CD4-positive, alpha-beta T cell (primary cell): ENCODE data around the gene B3GNT9. TPM values are rescaled to one million over a fixed set of nuclear protein-coding genes. Genes with fewer than 3 reads are reported as not detected.

Experiments used
- ATAC-seq: fragments of 200-7000 bp; cut with Tn5 transposase; one replicate; pipeline ENCODE4 v1.10.0; 2022; ENCODE audit warnings: mild to moderate bottlenecking; ENCODE audit not compliant: poor library complexity
- CTCF ChIA-PET: fragments of 350-600 bp; sonication (Branson Sonifier 250); formaldehyde crosslinking; loops from one replicate; lab custom pipeline; 2021; ENCODE audit warnings: antibody characterized with exemption, inconsistent platforms; lab: Charles Lee
- POLR2A ChIA-PET: fragments of 350-600 bp; sonication (Branson Sonifier 250); formaldehyde crosslinking; loops from one replicate; lab custom pipeline; 2021; ENCODE audit warnings: antibody characterized with exemption, inconsistent platforms; lab: Charles Lee
- DNase-seq, 14 experiments: peaks; one replicate each; pipeline ENCODE4 v3.0.0-alpha.2; 2013 to 2020; ENCODE audit warnings: mixed read lengths in 2 of 14
- H3K27ac ChIP-seq, 2 donors: one replicate each; pipeline versions ENCODE4 v1.5.1 to v1.7.0; 2013; ENCODE audit warnings: low read length in 2 of 2, low read depth in 1 of 2, mild to moderate bottlenecking in 1 of 2
- H3K27me3 ChIP-seq, 2 experiments: 1 replicate in 1 of 2; 2 replicates in 1 of 2; pipeline versions ENCODE4 v1.6.1 to v1.7.0; 2013; ENCODE audit warnings: low read length in 2 of 2, control low read depth in 1 of 2, mild to moderate bottlenecking in 1 of 2, moderate library complexity in 1 of 2; ENCODE audit not compliant: insufficient read depth in 2 of 2, control insufficient read depth in 1 of 2
- H3K36me3 ChIP-seq: one replicate; pipeline ENCODE4 v1.6.1; 2013; ENCODE audit warnings: low read length, control low read depth; ENCODE audit not compliant: insufficient read depth
- H3K4me1 ChIP-seq: one replicate; pipeline ENCODE4 v1.6.1; 2013; ENCODE audit warnings: low read length, control low read depth; ENCODE audit not compliant: insufficient read depth
- H3K4me3 ChIP-seq: one replicate; pipeline ENCODE4 v1.5.1; 2013; ENCODE audit warnings: mild to moderate bottlenecking, low read length, moderate library complexity
- H3K9me3 ChIP-seq, 2 experiments: 1 replicate in 1 of 2; 2 replicates in 1 of 2; pipeline versions ENCODE4 v1.6.1 to v1.7.0; 2013; ENCODE audit warnings: low read length in 2 of 2, mild to moderate bottlenecking in 2 of 2, control low read depth in 1 of 2, moderate library complexity in 1 of 2; ENCODE audit not compliant: control insufficient read depth in 1 of 2, insufficient read depth in 1 of 2
- H3K27ac Mint-ChIP-seq: one replicate; pipeline ENCODE4 v1.8.0; 2020; ENCODE audit warnings: mixed read lengths
- H3K27me3 Mint-ChIP-seq: one replicate; pipeline ENCODE4 v1.8.0; 2021; ENCODE audit warnings: mixed read lengths
- H3K36me3 Mint-ChIP-seq: one replicate; pipeline ENCODE4 v1.8.0; 2021; ENCODE audit warnings: low read depth, mixed read lengths
- H3K4me1 Mint-ChIP-seq: one replicate; pipeline ENCODE4 v1.8.0; 2021; ENCODE audit warnings: low read depth, mixed read lengths
- H3K4me3 Mint-ChIP-seq: one replicate; pipeline ENCODE4 v1.8.0; 2020; ENCODE audit warnings: mild to moderate bottlenecking, mixed read lengths
- H3K9me3 Mint-ChIP-seq: one replicate; pipeline ENCODE4 v1.8.0; 2020; ENCODE audit warnings: mixed read lengths
- intact Hi-C, 2 experiments: fragments of 100-400 bp; cut with DNase I in 1 of 2; cut with micrococcal nuclease in 1 of 2; formaldehyde crosslinking; loops; one replicate each; pipeline versions ENCODE4 v1.15.1 to v1.9.0; 2023 to 2025; cut with DNase I, micrococcal nuclease
- total RNA-seq, 174 experiments: library from RNA in 2 of 174; stranded (reverse) in 2 of 174; gene quantifications; one replicate each; pipeline ENCODE4 v1.2.3 and lab custom pipeline; 2021 to 2026
- TF ChIP-seq, protein P1 (sequence below): fragments of 200-600 bp; IDR thresholded peaks from one replicate; pipeline ENCODE4 v1.8.0; 2022; ENCODE audit warnings: antibody characterized with exemption, mild to moderate bottlenecking

B3GNT9 gene
- total RNA-seq, 2 experiments from 2014 or later = 2.0 to 2.5 TPM

GRCh38 chr16:67170949-67171649 is 20.3 kb upstream of the B3GNT9 start:
- peaks cover 61 to 62% of the 10 kb centered on the region in 2 experiments for H3K27me3 ChIP-seq
- no peak for ATAC-seq
- DNase-seq = no peak
- no peak overlapping the region for H3K4me3 Mint-ChIP-seq
- H3K9me3 ChIP-seq = peaks cover 0 to 14% of the 10 kb centered on the region in 2 experiments
- ChIA-PET CTCF (interaction anchor here (0.6 kb wide), 1 partner anchor 130 kb away, joined by 3 read pairs; no protein-coding TSS in a partner anchor), POLR2A (interaction anchor here (0.6 to 2.5 kb wide), 2 partner anchors 11 to 25 kb away, joined by 3 to 16 read pairs; partner anchors contain the start of genes FBXL8 and TRADD)
- H3K36me3 Mint-ChIP-seq = no peaks in the 10 kb centered on the region
- H3K4me1 Mint-ChIP-seq = peaks cover 39% of the 10 kb centered on the region
- TF ChIP-seq, protein P1, sequence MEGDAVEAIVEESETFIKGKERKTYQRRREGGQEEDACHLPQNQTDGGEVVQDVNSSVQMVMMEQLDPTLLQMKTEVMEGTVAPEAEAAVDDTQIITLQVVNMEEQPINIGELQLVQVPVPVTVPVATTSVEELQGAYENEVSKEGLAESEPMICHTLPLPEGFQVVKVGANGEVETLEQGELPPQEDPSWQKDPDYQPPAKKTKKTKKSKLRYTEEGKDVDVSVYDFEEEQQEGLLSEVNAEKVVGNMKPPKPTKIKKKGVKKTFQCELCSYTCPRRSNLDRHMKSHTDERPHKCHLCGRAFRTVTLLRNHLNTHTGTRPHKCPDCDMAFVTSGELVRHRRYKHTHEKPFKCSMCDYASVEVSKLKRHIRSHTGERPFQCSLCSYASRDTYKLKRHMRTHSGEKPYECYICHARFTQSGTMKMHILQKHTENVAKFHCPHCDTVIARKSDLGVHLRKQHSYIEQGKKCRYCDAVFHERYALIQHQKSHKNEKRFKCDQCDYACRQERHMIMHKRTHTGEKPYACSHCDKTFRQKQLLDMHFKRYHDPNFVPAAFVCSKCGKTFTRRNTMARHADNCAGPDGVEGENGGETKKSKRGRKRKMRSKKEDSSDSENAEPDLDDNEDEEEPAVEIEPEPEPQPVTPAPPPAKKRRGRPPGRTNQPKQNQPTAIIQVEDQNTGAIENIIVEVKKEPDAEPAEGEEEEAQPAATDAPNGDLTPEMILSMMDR = no peak
- H3K36me3 ChIP-seq = no peaks in the 10 kb centered on the region
- peaks cover 88% of the 10 kb centered on the region for H3K27me3 Mint-ChIP-seq
- no peak overlapping the region for H3K27ac ChIP-seq
- H3K4me1 ChIP-seq = peaks cover 48% of the 10 kb centered on the region
- H3K27ac Mint-ChIP-seq = no peak overlapping the region
- peak overlapping the region; percentile 12 for H3K4me3 ChIP-seq
- no peaks in the 10 kb centered on the region for H3K9me3 Mint-ChIP-seq
- intact Hi-C loops = no loop called here

DNA sequence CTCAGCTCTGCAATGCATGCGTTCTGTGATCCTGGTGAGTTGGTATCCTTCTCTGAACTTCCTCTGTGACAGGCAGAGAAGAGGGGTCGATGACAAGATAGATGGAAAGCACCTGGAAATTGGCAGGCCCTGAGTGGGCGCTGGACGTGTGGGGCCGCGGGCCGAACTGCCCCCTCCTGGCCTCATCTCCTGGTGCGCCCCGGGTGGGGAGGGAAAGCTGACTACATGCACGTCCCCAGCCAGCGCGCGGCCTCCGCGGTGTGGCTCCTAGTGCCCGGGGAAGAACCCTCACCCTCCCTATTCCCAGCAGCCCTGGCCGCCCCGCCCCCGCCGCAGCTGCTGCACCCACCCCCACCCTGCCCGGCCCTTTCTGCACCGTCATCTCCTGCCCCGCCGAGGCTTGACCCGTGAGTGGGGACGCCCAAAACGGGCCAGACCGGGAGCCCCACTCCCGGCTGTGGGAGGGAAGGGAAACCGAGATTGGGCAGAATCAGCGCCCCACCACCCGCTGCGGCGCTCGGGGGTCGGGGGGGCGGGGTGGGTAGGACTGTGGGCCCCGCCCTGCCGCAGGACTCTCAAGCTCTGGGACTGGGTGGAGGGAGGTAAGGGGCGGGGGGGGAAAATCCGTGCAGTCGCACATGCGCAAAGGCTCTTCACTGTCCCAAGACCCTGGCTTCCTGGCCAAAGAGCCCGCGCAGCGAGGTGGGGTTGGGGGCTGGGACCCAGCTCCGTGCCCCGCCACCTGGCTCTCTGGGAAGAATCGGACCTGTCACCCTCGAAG is 19.6 kb upstream of the B3GNT9 start, which contains the start of gene NOL3:
Gene NOL3, plus strand, starts transcription at position 371 of the 781 bp plus-strand sequence.
- Histone ChIP-seq H3K27me3 (peaks cover 66 to 69% of the 10 kb centered on the region in 2 experiments), H3K36me3 (no peaks in the 10 kb centered on the region), H3K4me3 (peak within 1 kb of the TSS; percentile 19), H3K9me3 (peaks cover 0 to 16% of the 10 kb centered on the region in 2 experiments), H3K4me1 (peaks cover 51% of the 10 kb centered on the region), H3K27ac (no peak within 1 kb of the TSS)
- peaks cover 40% of the 10 kb centered on the region for H3K4me1 Mint-ChIP-seq
- ATAC-seq = no peak
- H3K36me3 Mint-ChIP-seq = no peaks in the 10 kb centered on the region
- TF ChIP-seq, protein P1 = no peak
- intact Hi-C loops = no loop called here
- H3K27ac Mint-ChIP-seq = no peak within 1 kb of the TSS
- POLR2A ChIA-PET = interaction anchor here (1.6 to 2.5 kb wide), 2 partner anchors 10 to 13 kb away, joined by 3 to 16 read pairs; partner anchors contain the start of genes FBXL8 and TRADD
- peaks cover 85% of the 10 kb centered on the region for H3K27me3 Mint-ChIP-seq
- peak in 4 of 14 experiments; percentile 29 to 59 (median 46) for DNase-seq
- no peaks in the 10 kb centered on the region for H3K9me3 Mint-ChIP-seq
- H3K4me3 Mint-ChIP-seq = peak within 1 kb of the TSS; percentile 62
- CTCF ChIA-PET = interaction anchor here (0.6 to 1.9 kb wide), 4 partner anchors 15 to 189 kb away, joined by 3 to 7 read pairs (median 3); no protein-coding TSS in a partner anchor

- intact Hi-C loops = loop anchor here in 1 of 2 experiments (2.0 kb wide), 1 partner anchor 27 kb away; no protein-coding TSS in a partner anchor
- ATAC-seq = no peak
- Mint-ChIP-seq H3K4me3 (peak overlapping the region; percentile 62), H3K9me3 (no peaks in the 10 kb centered on the region), H3K4me1 (peaks cover 46% of the 10 kb centered on the region), H3K27ac (no peak overlapping the region), H3K27me3 (peaks cover 88% of the 10 kb centered on the region), H3K36me3 (no peaks in the 10 kb centered on the region)
- POLR2A ChIA-PET = interaction anchor here (1.6 to 2.5 kb wide), 2 partner anchors 10 to 12 kb away, joined by 3 to 16 read pairs; partner anchors contain the start of genes FBXL8 and TRADD
- Histone ChIP-seq H3K36me3 (no peaks in the 10 kb centered on the region), H3K4me1 (peaks cover 51% of the 10 kb centered on the region), H3K27me3 (peaks cover 70 to 75% of the 10 kb centered on the region in 2 experiments), H3K27ac (no peak overlapping the region), H3K4me3 (peak overlapping the region; percentile 19), H3K9me3 (peaks cover 0 to 23% of the 10 kb centered on the region in 2 experiments)
- TF ChIP-seq, protein P1 = peak; percentile 44
- CTCF ChIA-PET = interaction anchor here (0.7 to 1.9 kb wide), 4 partner anchors 14 to 188 kb away, joined by 3 to 7 read pairs (median 3); no protein-coding TSS in a partner anchor
- peak in 4 of 14 experiments; percentile 38 to 62 (median 59) for DNase-seq
Observed at GRCh38 chr16:67169642-67170167, 18.9 kb upstream of the B3GNT9 start.
